Measurements from ENCODE around the gene MEGF11. TPM values are rescaled to one million over a fixed set of nuclear protein-coding genes. Genes with fewer than 3 reads are reported as not detected.

The MEGF11 gene
- total RNA-seq, 1 donor from 2014 or later, result not detected

- Mint-ChIP-seq H3K4me3 (no peak overlapping the region), H3K27ac (no peak overlapping the region), H3K4me1 (ENCODE audit: low read depth) (no peaks in the 10 kb centered on the region), H3K9me3 (no peaks in the 10 kb centered on the region), H3K36me3 (ENCODE audit: low read depth) (no peaks in the 10 kb centered on the region), H3K27me3 (ENCODE audit: insufficient read depth) (peaks cover 6% of the 10 kb centered on the region)
- intact Hi-C loops (cut with micrococcal nuclease), result no loop called here
- DNase-seq (ENCODE audit: low spot score), result no peak
Measured at GRCh38 chr15:66231394-66232266, 21.9 kb downstream of the MEGF11 start.

GRCh38 chr15:66229790-66230465 lies 23.6 kb downstream of the MEGF11 start:
- H3K9me3 Mint-ChIP-seq, result no peaks in the 10 kb centered on the region
- intact Hi-C loops (cut with micrococcal nuclease), result no loop called here
- DNase-seq (ENCODE audit: low spot score), result no peak
- H3K4me3 Mint-ChIP-seq, result no peak overlapping the region
- H3K4me1 Mint-ChIP-seq (ENCODE audit: low read depth), result no peaks in the 10 kb centered on the region
- peaks cover 6% of the 10 kb centered on the region for H3K27me3 Mint-ChIP-seq (ENCODE audit: insufficient read depth)
- H3K36me3 Mint-ChIP-seq (ENCODE audit: low read depth), result no peaks in the 10 kb centered on the region
- H3K27ac Mint-ChIP-seq, result no peak overlapping the region

- Mint-ChIP-seq H3K27me3 (ENCODE audit: insufficient read depth) (peaks cover 6% of the 10 kb centered on the region), H3K9me3 (no peaks in the 10 kb centered on the region), H3K4me1 (ENCODE audit: low read depth) (no peaks in the 10 kb centered on the region), H3K27ac (no peak overlapping the region), H3K36me3 (ENCODE audit: low read depth) (no peaks in the 10 kb centered on the region), H3K4me3 (no peak overlapping the region)
- intact Hi-C loops (cut with micrococcal nuclease), result no loop called here
- DNase-seq (ENCODE audit: low spot score), result no peak
Measured at GRCh38 chr15:66228807-66229735, 24.5 kb downstream of the MEGF11 start.

GRCh38 chr15:66226736-66227135 lies 26.8 kb downstream of the MEGF11 start:
- Mint-ChIP-seq H3K27me3 (ENCODE audit: insufficient read depth) (peaks cover 2% of the 10 kb centered on the region), H3K4me3 (no peak overlapping the region), H3K27ac (no peak overlapping the region), H3K9me3 (no peaks in the 10 kb centered on the region), H3K36me3 (ENCODE audit: low read depth) (no peaks in the 10 kb centered on the region), H3K4me1 (ENCODE audit: low read depth) (no peaks in the 10 kb centered on the region)
- intact Hi-C loops (cut with micrococcal nuclease), result no loop called here
- DNase-seq (ENCODE audit: low spot score), result no peak

GRCh38 chr15:66225656-66226274 lies 27.8 kb downstream of the MEGF11 start:
- intact Hi-C loops (cut with micrococcal nuclease), result no loop called here
- Mint-ChIP-seq H3K4me1 (ENCODE audit: low read depth) (no peaks in the 10 kb centered on the region), H3K9me3 (no peaks in the 10 kb centered on the region), H3K4me3 (no peak overlapping the region), H3K36me3 (ENCODE audit: low read depth) (no peaks in the 10 kb centered on the region), H3K27me3 (ENCODE audit: insufficient read depth) (peaks cover 2% of the 10 kb centered on the region), H3K27ac (no peak overlapping the region)
- DNase-seq (ENCODE audit: low spot score), result no peak

- H3K36me3 Mint-ChIP-seq (ENCODE audit: low read depth), result no peaks in the 10 kb centered on the region
- H3K9me3 Mint-ChIP-seq, result no peaks in the 10 kb centered on the region
- H3K27me3 Mint-ChIP-seq (ENCODE audit: insufficient read depth), result peaks cover 2% of the 10 kb centered on the region
- H3K4me1 Mint-ChIP-seq (ENCODE audit: low read depth), result no peaks in the 10 kb centered on the region
- H3K27ac Mint-ChIP-seq, result no peak overlapping the region
- no peak overlapping the region for H3K4me3 Mint-ChIP-seq
- no peak for DNase-seq (ENCODE audit: low spot score)
- intact Hi-C loops (cut with micrococcal nuclease), result no loop called here
Measured at GRCh38 chr15:66224946-66225345, 28.6 kb downstream of the MEGF11 start.

GRCh38 chr15:66222273-66223198 lies 31.0 kb downstream of the MEGF11 start:
- Mint-ChIP-seq H3K4me1 (ENCODE audit: low read depth) (no peaks in the 10 kb centered on the region), H3K36me3 (ENCODE audit: low read depth) (no peaks in the 10 kb centered on the region), H3K4me3 (no peak overlapping the region), H3K9me3 (no peaks in the 10 kb centered on the region), H3K27ac (no peak overlapping the region), H3K27me3 (ENCODE audit: insufficient read depth) (peaks cover 6% of the 10 kb centered on the region)
- intact Hi-C loops (cut with micrococcal nuclease), result no loop called here
- no peak for DNase-seq (ENCODE audit: low spot score)

- H3K9me3 Mint-ChIP-seq, result no peaks in the 10 kb centered on the region
- no peaks in the 10 kb centered on the region for H3K36me3 Mint-ChIP-seq (ENCODE audit: low read depth)
- H3K27ac Mint-ChIP-seq, result no peak overlapping the region
- DNase-seq (ENCODE audit: low spot score), result no peak
- intact Hi-C loops (cut with micrococcal nuclease), result no loop called here
- no peak overlapping the region for H3K4me3 Mint-ChIP-seq
- H3K27me3 Mint-ChIP-seq (ENCODE audit: insufficient read depth), result peaks cover 6% of the 10 kb centered on the region
- no peaks in the 10 kb centered on the region for H3K4me1 Mint-ChIP-seq (ENCODE audit: low read depth)
Measured at GRCh38 chr15:66221126-66221525, 32.4 kb downstream of the MEGF11 start.

- no peak for DNase-seq (ENCODE audit: low spot score)
- Mint-ChIP-seq H3K27me3 (ENCODE audit: insufficient read depth) (peaks cover 6% of the 10 kb centered on the region), H3K9me3 (no peaks in the 10 kb centered on the region), H3K4me3 (no peak overlapping the region), H3K27ac (no peak overlapping the region), H3K4me1 (ENCODE audit: low read depth) (no peaks in the 10 kb centered on the region), H3K36me3 (ENCODE audit: low read depth) (no peaks in the 10 kb centered on the region)
- intact Hi-C loops (cut with micrococcal nuclease), result no loop called here
Measured at GRCh38 chr15:66220601-66221000, 32.9 kb downstream of the MEGF11 start.

GRCh38 chr15:66219339-66219738 lies 34.2 kb downstream of the MEGF11 start:
- no peak overlapping the region for H3K4me3 Mint-ChIP-seq
- H3K4me1 Mint-ChIP-seq (ENCODE audit: low read depth), result no peaks in the 10 kb centered on the region
- no peaks in the 10 kb centered on the region for H3K36me3 Mint-ChIP-seq (ENCODE audit: low read depth)
- no peak overlapping the region for H3K27ac Mint-ChIP-seq
- intact Hi-C loops (cut with micrococcal nuclease), result no loop called here
- H3K9me3 Mint-ChIP-seq, result no peaks in the 10 kb centered on the region
- DNase-seq (ENCODE audit: low spot score), result no peak
- H3K27me3 Mint-ChIP-seq (ENCODE audit: insufficient read depth), result peaks cover 12% of the 10 kb centered on the region

- H3K4me1 Mint-ChIP-seq (ENCODE audit: low read depth), result no peaks in the 10 kb centered on the region
- H3K27ac Mint-ChIP-seq, result no peak overlapping the region
- no peak for DNase-seq (ENCODE audit: low spot score)
- intact Hi-C loops (cut with micrococcal nuclease), result no loop called here
- H3K9me3 Mint-ChIP-seq, result no peaks in the 10 kb centered on the region
- H3K36me3 Mint-ChIP-seq (ENCODE audit: low read depth), result no peaks in the 10 kb centered on the region
- H3K4me3 Mint-ChIP-seq, result no peak overlapping the region
- H3K27me3 Mint-ChIP-seq (ENCODE audit: insufficient read depth), result peaks cover 14% of the 10 kb centered on the region
Measured at GRCh38 chr15:66216806-66217205, 36.7 kb downstream of the MEGF11 start.

- intact Hi-C loops (cut with micrococcal nuclease), result no loop called here
- no peak overlapping the region for H3K4me3 Mint-ChIP-seq
- H3K4me1 Mint-ChIP-seq (ENCODE audit: low read depth), result no peaks in the 10 kb centered on the region
- H3K27me3 Mint-ChIP-seq (ENCODE audit: insufficient read depth), result peaks cover 14% of the 10 kb centered on the region
- no peaks in the 10 kb centered on the region for H3K36me3 Mint-ChIP-seq (ENCODE audit: low read depth)
- DNase-seq (ENCODE audit: low spot score), result no peak
- H3K9me3 Mint-ChIP-seq, result no peaks in the 10 kb centered on the region
- no peak overlapping the region for H3K27ac Mint-ChIP-seq
Measured at GRCh38 chr15:66215811-66216210, 37.7 kb downstream of the MEGF11 start.

Measured in activated T-helper 1 cell treated with anti-CD3 and anti-CD28 coated beads, Interleukin-12 subunit alpha, Interleukin-12 subunit beta, Interleukin-2, Interleukin-4 antibody, amounts not matched to agents 30 ng/mL and 10 ng/mL and 1 ng/mL, durations not matched to agents 14 hours and 24 hours and 36 hours (primary cell).